Measurements from ENCODE around the gene TRIO. TPM values are rescaled to one million over a fixed set of nuclear protein-coding genes. Genes with fewer than 3 reads are reported as not detected.

The TRIO gene
- polyA plus RNA-seq, 1 donor from 2014 or later = 8.5 TPM

DNA sequence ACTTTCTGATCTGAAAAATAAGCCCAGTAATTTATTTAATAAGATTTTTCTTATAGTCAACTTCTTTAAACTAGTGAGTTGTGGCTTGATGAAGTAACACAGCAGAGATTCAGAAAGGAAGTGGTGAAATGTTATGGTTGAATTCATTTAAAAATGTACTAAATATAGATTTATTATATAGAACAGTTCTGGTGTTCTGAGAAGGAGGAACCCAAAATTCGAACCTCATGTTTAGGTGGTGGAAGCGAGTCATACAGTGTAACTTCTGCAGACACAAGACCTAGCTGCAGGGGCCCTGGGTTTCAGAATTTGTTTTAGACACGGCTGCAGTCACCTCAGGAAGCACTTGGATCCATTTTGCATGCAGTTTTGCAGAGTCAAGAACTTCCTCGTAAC is 188.2 kb downstream of the TRIO start:
- Mint-ChIP-seq H3K4me3 (peak overlapping the region in 2 of 4 donors; percentile 47 to 72), H3K9me3 (no peaks in the 10 kb centered on the region), H3K27ac (peak overlapping the region in 2 of 3 donors; percentile 6 to 73), H3K36me3 (peaks cover 4% of the 10 kb centered on the region), H3K27me3 (no peaks in the 10 kb centered on the region), H3K4me1 (peaks cover 29 to 40% (median 40%) of the 10 kb centered on the region in 3 donors)

DNA sequence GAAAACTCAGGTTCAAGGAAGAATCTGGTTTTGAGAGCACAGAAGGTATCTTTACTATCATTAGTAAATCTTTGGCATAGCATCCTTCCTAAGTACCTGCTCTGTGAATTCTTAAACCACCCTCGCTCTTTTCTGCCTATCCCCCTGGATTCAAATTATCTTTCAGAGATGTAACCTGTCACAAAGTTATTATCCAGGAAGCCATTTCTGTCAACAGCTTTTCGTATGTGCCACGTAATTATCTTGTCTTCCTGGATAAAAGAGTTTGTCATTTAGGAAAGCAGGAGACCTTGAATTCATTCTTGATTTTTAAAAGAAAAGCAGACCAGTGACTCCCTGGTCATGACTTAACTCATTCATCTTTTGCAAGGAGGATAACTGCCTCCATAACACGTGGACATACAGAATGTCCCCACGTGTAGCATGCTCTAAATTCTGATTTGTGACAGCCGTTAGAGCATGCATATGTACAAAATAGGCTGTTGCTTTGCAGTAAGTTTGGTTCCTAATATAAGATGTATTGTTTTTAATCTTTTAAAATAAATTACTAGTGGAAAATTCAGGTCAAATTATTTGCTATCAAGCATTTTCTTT is 189.0 kb downstream of the TRIO start:
- H3K36me3 Mint-ChIP-seq = peaks cover 3% of the 10 kb centered on the region
- no peaks in the 10 kb centered on the region for H3K27me3 Mint-ChIP-seq
- no peak overlapping the region for H3K27ac Mint-ChIP-seq
- no peaks in the 10 kb centered on the region for H3K9me3 Mint-ChIP-seq
- H3K4me3 Mint-ChIP-seq = peak overlapping the region in 1 of 4 donors; percentile 47
- peaks cover 29 to 40% (median 40%) of the 10 kb centered on the region in 3 donors for H3K4me1 Mint-ChIP-seq

- no peak overlapping the region for H3K27ac Mint-ChIP-seq
Measured at GRCh38 chr5:14332746-14333145, 189.6 kb downstream of the TRIO start.

DNA sequence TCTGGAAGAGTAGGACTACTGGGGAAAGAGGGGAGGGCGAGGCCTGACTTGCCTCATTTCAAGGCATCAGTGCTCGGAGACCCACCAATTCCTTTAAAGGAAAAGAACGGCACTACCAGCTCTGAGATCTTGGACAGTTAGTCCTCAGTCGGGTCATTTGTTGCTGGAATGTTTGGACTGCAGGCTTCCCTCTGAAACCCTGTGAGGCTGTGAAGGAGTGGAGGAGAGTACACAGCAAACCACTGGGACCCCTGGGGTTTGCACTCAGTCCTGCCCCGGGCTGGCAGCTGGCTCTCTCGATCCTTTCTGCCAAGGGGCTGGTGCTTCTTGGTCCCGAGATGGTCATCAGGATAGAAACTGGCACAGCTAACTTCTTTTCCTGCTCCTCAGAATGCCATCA is 194.5 kb downstream of the TRIO start:
- peaks cover 27 to 39% (median 32%) of the 10 kb centered on the region in 3 donors for H3K4me1 Mint-ChIP-seq
- H3K9me3 Mint-ChIP-seq = no peaks in the 10 kb centered on the region
- no peaks in the 10 kb centered on the region for H3K27me3 Mint-ChIP-seq
- no peak overlapping the region for H3K4me3 Mint-ChIP-seq
- H3K27ac Mint-ChIP-seq = no peak overlapping the region
- H3K36me3 Mint-ChIP-seq = peaks cover 6% of the 10 kb centered on the region

More at GRCh38 chr5:14332746-14333145, 189.6 kb downstream of the TRIO start:
- Mint-ChIP-seq H3K9me3 (no peaks in the 10 kb centered on the region), H3K27me3 (no peaks in the 10 kb centered on the region), H3K36me3 (peaks cover 3% of the 10 kb centered on the region), H3K4me3 (no peak overlapping the region), H3K4me1 (peaks cover 29 to 40% (median 40%) of the 10 kb centered on the region in 3 donors)

DNA sequence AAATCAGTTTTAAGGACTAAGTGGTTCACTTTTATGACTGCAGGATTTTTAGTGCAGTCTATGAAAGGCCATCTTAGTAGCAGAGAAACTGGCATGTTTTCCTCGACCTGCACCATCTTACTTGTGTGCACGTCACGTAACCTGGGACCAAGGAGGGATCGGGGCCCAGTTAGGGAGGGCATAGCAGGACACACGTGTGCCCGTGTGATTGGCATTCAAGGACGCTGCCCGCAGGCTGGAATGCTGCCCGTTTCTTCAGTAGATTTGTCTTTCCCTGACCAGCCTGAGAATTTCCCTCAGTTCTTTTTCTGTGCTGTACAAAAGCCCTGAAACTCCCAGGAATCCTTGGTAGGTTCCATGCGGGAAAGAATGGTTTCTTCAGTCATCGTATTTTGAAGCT is 196.3 kb downstream of the TRIO start:
- H3K36me3 Mint-ChIP-seq = peaks cover 8% of the 10 kb centered on the region
- H3K27me3 Mint-ChIP-seq = no peaks in the 10 kb centered on the region
- no peak overlapping the region for H3K27ac Mint-ChIP-seq
- H3K9me3 Mint-ChIP-seq = no peaks in the 10 kb centered on the region
- peaks cover 35 to 43% (median 35%) of the 10 kb centered on the region in 3 donors for H3K4me1 Mint-ChIP-seq
- H3K4me3 Mint-ChIP-seq = no peak overlapping the region

- peak overlapping the region; percentile 12 to 96 (median 73) for H3K27ac Mint-ChIP-seq
- H3K27me3 Mint-ChIP-seq = no peaks in the 10 kb centered on the region
- peaks cover 10% of the 10 kb centered on the region for H3K36me3 Mint-ChIP-seq
- no peaks in the 10 kb centered on the region for H3K9me3 Mint-ChIP-seq
- H3K4me1 Mint-ChIP-seq = peaks cover 35 to 36% (median 35%) of the 10 kb centered on the region in 3 donors
- H3K4me3 Mint-ChIP-seq = peak overlapping the region in 2 of 4 donors; percentile 67 to 73
Measured at GRCh38 chr5:14341571-14342230, 198.6 kb downstream of the TRIO start.

DNA sequence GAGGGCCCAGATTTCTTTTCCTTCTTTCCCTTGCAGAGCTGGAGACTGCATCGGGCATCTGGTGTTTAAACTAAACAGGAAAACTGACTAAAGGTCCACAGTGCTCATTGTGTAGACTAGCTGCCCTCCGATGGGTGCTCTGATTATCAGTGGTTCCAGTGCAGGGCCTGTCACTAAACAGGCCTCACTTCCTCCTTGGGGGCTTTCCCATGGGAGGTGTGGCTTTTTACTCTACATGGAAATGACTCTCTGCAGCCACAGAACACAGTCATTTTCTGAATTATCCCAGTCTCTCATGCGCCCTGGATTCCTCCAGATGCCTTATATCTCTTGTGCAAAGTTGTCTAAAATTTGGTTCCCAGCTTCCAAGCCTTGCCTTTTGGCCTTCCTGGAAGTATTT is 199.2 kb downstream of the TRIO start:
- H3K27ac Mint-ChIP-seq = peak overlapping the region; percentile 12 to 96 (median 73)
- H3K4me1 Mint-ChIP-seq = peaks cover 35 to 36% (median 35%) of the 10 kb centered on the region in 3 donors
- H3K36me3 Mint-ChIP-seq = peaks cover 10% of the 10 kb centered on the region
- H3K9me3 Mint-ChIP-seq = no peaks in the 10 kb centered on the region
- H3K27me3 Mint-ChIP-seq = no peaks in the 10 kb centered on the region
- H3K4me3 Mint-ChIP-seq = peak overlapping the region in 2 of 4 donors; percentile 67 to 77

DNA sequence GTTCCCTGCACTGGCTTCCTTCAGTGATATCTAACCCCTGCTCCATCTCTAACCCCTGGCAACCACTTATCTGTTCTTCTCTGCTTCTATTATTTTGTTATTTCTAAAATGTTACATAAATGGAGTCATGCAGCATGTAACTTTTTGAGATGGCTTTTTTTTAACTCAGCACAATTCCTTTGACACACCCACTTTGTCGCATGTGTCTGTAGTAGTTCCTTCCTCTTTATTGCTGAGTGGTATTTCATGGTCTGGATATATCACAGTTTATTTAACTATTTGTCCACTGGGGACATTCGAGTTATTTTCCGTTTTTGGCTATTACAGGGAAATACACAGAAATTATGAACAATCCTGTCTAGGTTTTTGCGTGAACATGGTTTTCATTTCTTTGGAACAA is 200.2 kb downstream of the TRIO start:
- peak overlapping the region in 2 of 3 donors; percentile 13 to 48 for H3K27ac Mint-ChIP-seq
- H3K36me3 Mint-ChIP-seq = peaks cover 10% of the 10 kb centered on the region
- H3K27me3 Mint-ChIP-seq = no peaks in the 10 kb centered on the region
- no peaks in the 10 kb centered on the region for H3K9me3 Mint-ChIP-seq
- peak overlapping the region in 2 of 4 donors; percentile 19 to 41 for H3K4me3 Mint-ChIP-seq
- H3K4me1 Mint-ChIP-seq = peaks cover 35 to 36% (median 35%) of the 10 kb centered on the region in 3 donors

GRCh38 chr5:14347522-14347921 is 204.4 kb downstream of the TRIO start:
- no peak overlapping the region for H3K4me3 Mint-ChIP-seq
- no peak overlapping the region for H3K27ac Mint-ChIP-seq
- H3K9me3 Mint-ChIP-seq = no peaks in the 10 kb centered on the region
- H3K27me3 Mint-ChIP-seq = no peaks in the 10 kb centered on the region
- H3K4me1 Mint-ChIP-seq = peaks cover 15 to 27% (median 24%) of the 10 kb centered on the region in 3 donors
- H3K36me3 Mint-ChIP-seq = peaks cover 13% of the 10 kb centered on the region

DNA sequence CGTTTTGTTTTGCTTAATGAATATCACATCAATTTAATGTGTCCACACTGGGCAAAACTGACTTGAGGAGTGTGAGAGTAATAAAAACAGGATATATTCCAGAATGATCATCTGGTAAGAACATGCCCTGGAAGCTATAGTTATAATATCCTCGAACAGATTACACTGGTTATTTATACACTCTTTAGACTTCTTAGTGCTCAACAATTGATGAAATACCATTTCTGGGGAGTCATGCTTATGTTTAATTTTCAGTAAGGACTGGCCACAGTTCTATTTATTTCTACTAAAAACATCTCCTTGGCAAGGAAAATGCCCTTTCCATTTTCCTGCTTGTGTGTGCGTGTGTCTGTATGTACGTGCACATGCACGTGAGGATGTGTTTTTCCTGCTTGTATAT is 205.0 kb downstream of the TRIO start:
- Mint-ChIP-seq H3K27me3 (no peaks in the 10 kb centered on the region), H3K36me3 (peaks cover 13% of the 10 kb centered on the region), H3K9me3 (no peaks in the 10 kb centered on the region), H3K27ac (peak overlapping the region in 1 of 3 donors; percentile 2), H3K4me1 (peaks cover 12 to 22% (median 18%) of the 10 kb centered on the region in 3 donors), H3K4me3 (no peak overlapping the region)

DNA sequence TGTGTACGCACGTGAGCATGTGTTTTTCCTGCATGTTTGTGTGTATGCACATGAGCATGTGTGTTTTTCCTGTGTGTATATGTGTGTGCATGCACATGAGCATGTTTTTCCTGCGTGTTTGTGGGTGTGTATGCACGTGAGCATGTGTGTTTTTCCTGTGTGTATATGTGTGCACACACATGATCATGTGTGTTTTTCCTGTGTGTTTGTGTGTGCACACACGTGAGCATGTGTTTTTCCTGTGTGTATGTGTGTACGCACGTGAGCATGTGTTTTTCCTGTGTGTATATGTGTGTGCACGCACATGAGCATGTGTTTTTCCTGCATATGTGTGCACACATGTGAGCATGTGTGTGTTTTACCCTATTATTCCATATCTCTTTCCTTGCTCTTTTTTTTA is 205.9 kb downstream of the TRIO start:
- Mint-ChIP-seq H3K9me3 (no peaks in the 10 kb centered on the region), H3K36me3 (peaks cover 11% of the 10 kb centered on the region), H3K27ac (no peak overlapping the region), H3K4me3 (peak overlapping the region in 1 of 4 donors; percentile 61), H3K4me1 (peaks cover 6 to 19% (median 15%) of the 10 kb centered on the region in 3 donors), H3K27me3 (no peaks in the 10 kb centered on the region)

GRCh38 chr5:14351086-14351661 is 208.0 kb downstream of the TRIO start:
- H3K27ac Mint-ChIP-seq = peak overlapping the region in 2 of 3 donors; percentile 6 to 58

DNA sequence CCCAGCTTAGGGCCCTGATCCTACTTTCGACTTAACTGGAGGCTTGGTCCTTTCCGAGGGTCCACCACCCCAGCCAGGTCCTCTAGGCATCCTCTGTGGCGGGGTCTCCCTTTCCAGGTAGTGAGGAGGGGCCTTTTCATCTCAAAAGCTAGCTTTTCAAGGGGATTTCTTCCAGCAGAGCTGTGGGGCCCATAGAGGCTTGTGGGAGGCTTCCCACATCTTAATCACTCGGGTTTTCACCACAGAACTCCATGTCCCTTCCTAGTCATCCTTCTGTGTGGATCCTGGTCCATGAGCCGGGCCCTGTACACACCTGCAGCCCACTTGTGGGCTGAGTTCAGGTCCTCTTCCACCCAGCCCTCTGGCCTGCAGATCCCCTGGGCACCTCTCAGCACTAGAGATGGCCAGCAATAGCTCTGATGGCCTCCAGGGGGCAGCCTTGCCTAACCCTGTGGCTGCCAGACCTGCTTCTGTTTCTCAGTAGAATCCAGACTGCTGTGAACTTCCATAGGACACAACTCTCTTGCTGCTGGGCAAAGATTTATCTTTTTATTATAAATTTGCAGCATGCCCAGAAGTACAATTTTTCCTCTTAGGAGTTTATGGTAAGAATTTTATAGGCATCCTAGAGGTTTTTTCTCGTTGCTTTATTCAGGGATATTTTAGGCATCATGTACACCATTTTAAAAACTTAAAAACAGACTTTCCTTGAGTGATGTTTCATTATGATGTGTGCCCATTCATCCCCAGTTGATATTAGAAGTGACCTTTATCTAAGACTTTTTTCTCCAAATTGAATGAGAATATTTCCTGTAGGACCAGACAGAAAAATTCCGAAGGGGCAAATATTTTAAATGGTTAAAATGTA is 208.9 kb downstream of the TRIO start:
- no peak overlapping the region for H3K27ac Mint-ChIP-seq
- no peaks in the 10 kb centered on the region for H3K27me3 Mint-ChIP-seq
- H3K4me3 Mint-ChIP-seq = no peak overlapping the region

More at GRCh38 chr5:14351086-14351661, 208.0 kb downstream of the TRIO start:
- H3K9me3 Mint-ChIP-seq = no peaks in the 10 kb centered on the region
- H3K4me3 Mint-ChIP-seq = no peak overlapping the region
- H3K36me3 Mint-ChIP-seq = peaks cover 8% of the 10 kb centered on the region
- peaks cover 14 to 23% (median 21%) of the 10 kb centered on the region in 3 donors for H3K4me1 Mint-ChIP-seq
- H3K27me3 Mint-ChIP-seq = no peaks in the 10 kb centered on the region

DNA sequence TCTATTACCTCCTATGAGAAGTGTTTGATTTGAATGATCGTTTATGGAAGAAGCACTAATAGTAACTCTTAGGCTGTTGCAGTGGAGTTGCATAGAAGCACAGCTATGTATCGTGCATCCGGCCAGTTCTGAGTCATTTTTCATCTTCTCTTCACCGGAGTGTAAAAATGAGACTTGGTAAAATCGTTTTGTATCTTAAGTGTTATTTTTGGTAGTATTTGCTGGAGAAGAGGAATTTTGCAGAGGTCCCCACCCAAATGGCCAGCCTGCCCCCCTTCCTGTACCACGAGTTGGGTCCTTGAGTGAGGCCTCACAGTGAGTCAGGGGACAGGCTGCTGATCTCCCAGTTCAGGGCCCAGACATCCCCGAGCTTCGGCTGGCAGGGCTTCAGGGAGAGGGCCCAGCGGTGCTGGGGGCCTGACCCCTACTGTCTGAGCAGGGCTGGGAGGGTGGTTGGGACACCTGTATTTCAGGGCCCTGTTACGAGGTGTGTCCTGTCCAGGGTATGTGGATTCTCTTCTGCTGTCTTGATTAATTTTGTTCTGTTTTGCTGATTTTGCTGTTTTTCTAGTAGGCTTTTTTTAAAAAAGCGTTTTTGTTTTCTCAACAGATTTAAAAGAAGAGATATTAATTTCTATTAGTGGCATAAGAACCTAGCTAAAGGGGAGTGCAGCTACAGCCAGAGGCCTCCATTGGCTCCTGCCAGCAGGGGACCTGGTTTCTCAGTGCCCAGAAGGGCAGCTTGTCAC is 210.8 kb downstream of the TRIO start:
- Mint-ChIP-seq H3K4me3 (no peak overlapping the region), H3K27me3 (no peaks in the 10 kb centered on the region), H3K9me3 (no peaks in the 10 kb centered on the region), H3K36me3 (peaks cover 6% of the 10 kb centered on the region), H3K27ac (no peak overlapping the region), H3K4me1 (peaks cover 18 to 25% (median 21%) of the 10 kb centered on the region in 3 donors)

More for the DNA sequence above, 208.9 kb downstream of the TRIO start:
- Mint-ChIP-seq H3K36me3 (peaks cover 6% of the 10 kb centered on the region), H3K4me1 (peaks cover 18 to 25% (median 21%) of the 10 kb centered on the region in 3 donors), H3K9me3 (no peaks in the 10 kb centered on the region)

Measured in IgD-negative memory B cell (primary cell).